GM19239 (cell line): ENCODE measurements around the gene GPR68.
"Not testable (repeated sequence)": the region's sequence is repeated elsewhere in the genome, so short reads cannot be mapped to it uniquely, and the experiment has no call there.

Experiments used
- DNase-seq: peaks from one replicate; pipeline ENCODE4 v3.0.0; 2011; ENCODE audit warnings: low spot score; ENCODE audit not compliant: insufficient read length
- FAIRE-seq: peaks from 2 replicates; lab custom pipeline; 2011; peaks lifted over from hg19 to GRCh38; lab: Jason Lieb, UNC

The GPR68 gene

GRCh38 chr14:91255026-91255695, 10.7 kb upstream of the GPR68 start:
- FAIRE-seq (no peak), DNase-seq (no peak)

- FAIRE-seq (peak; percentile 47), DNase-seq (no peak)
Observed at GRCh38 chr14:91254461-91254860, 10.0 kb upstream of the GPR68 start.

- DNase-seq (no peak), FAIRE-seq (no peak)
Observed at GRCh38 chr14:91253795-91254323, 9.4 kb upstream of the GPR68 start.

- DNase-seq (no peak), FAIRE-seq (no peak)
Observed at GRCh38 chr14:91252871-91253794, 8.6 kb upstream of the GPR68 start.

GRCh38 chr14:91250912-91251311, 6.4 kb upstream of the GPR68 start:
- DNase-seq = no peak
- no peak for FAIRE-seq

GRCh38 chr14:91249841-91250616, 5.5 kb upstream of the GPR68 start:
- DNase-seq (peak; percentile 85), FAIRE-seq (peak; percentile 99)

- no peak for DNase-seq
- FAIRE-seq = no peak
Observed at GRCh38 chr14:91246051-91246852, 1.7 kb upstream of the GPR68 start.

- FAIRE-seq, DNase-seq: not testable (repeated sequence)
Observed at GRCh38 chr14:91245616-91246015, 1.1 kb upstream of the GPR68 start.

GRCh38 chr14:91245029-91245428, 525 bp upstream of the GPR68 start:
- no peak for DNase-seq
- no peak for FAIRE-seq

- peak; percentile 72 for FAIRE-seq
- no peak for DNase-seq
Observed at GRCh38 chr14:91243074-91243471, 1.4 kb downstream of the GPR68 start.

GRCh38 chr14:91242635-91243034, 1.9 kb downstream of the GPR68 start:
- DNase-seq (no peak), FAIRE-seq (no peak)

GRCh38 chr14:91241863-91242262, 2.6 kb downstream of the GPR68 start:
- peak; percentile 98 for FAIRE-seq
- no peak for DNase-seq

- no peak for DNase-seq
- FAIRE-seq = no peak
Observed at GRCh38 chr14:91238661-91239060, 5.8 kb downstream of the GPR68 start.

- FAIRE-seq (no peak), DNase-seq (no peak)
Observed at GRCh38 chr14:91238085-91238484, 6.4 kb downstream of the GPR68 start.

- DNase-seq = no peak
- FAIRE-seq = no peak
Observed at GRCh38 chr14:91237219-91237618, 7.3 kb downstream of the GPR68 start.

- FAIRE-seq (no peak), DNase-seq (no peak)
Observed at GRCh38 chr14:91235841-91236240, 8.7 kb downstream of the GPR68 start.

GRCh38 chr14:91234791-91235114, 9.8 kb downstream of the GPR68 start:
- FAIRE-seq = no peak
- DNase-seq = no peak

GRCh38 chr14:91233936-91234790, 10.3 kb downstream of the GPR68 start:
- FAIRE-seq (no peak), DNase-seq (no peak)

- no peak for FAIRE-seq
- no peak for DNase-seq
Observed at GRCh38 chr14:91232603-91233002, 11.9 kb downstream of the GPR68 start.
